Activated gamma-delta T cell treated with anti-CD3 and anti-CD28 coated beads, Interleukin-2, amount 50 U/mL, for 16 hours (primary cell): ENCODE results near the gene PAK5.
"Not testable (repeated sequence)": the region's sequence is repeated elsewhere in the genome, so short reads cannot be mapped to it uniquely, and the experiment has no call there.

Experiments used
- DNase-seq: peaks from one replicate; pipeline ENCODE4 v3.0.0-alpha.2; 2020; ENCODE audit warnings: low read depth

The PAK5 gene

DNA sequence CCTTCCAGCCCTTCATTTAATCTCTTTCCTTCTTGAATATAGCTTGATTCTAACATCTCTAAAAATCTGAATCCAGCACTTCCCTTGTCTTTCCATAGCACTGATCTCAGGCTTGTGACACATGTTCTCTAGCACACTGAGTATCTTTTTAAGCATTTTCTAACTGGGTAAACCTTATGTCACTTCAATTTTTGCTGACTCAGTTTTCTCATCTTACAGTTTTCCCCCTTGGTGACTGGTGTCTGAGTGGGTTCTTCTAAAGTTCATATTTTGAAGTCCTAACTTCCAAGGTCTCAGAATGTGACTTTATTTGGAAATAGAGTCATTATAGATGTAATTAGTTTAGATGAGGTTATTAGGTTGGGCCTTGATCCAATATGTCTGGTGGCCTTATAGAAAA, 153.9 kb downstream of the PAK5 start:
- no peak for DNase-seq

DNA sequence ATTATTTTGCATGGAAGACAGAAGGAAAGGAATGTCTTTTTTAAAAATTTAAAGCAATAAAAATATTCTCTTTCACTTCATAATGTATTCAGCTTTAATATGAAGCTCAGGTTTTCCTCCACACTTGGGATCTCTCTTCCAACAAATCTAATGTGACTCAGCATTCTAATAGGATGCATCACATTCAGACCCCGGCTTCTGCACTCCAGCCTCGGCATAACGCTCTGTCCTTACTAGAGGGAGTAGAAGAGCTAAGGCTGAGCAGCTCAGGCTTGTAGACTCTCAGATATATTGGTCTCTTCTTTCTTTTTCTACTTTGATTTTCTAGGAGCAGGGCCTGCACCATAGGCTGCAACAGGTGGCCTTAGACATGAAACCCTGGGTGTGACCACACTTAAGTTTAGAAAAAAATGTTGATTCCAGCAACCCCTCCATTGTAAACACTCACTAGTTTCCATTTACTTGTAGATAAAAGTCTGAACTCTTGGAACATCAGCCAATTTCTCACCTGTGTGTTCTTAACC, 161.7 kb downstream of the PAK5 start:
- DNase-seq, result no peak

DNA sequence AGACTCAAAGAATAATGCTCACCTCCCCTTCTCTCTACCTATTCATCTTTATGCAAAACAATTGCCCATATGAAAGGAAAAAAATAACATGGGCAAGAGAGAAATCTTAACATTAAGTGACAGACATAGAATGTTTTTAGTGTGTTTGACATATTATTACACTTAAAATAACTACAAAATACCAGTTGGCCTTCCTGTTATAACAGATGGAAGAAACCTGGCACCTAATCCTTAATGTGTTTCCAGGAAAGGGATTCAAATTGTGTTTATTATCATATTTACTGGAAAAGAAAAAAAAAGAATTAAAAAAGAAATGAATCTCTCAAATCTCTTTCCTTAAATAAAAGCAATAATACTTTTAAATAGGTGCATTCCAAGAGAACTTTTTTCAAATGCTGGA, 165.9 kb downstream of the PAK5 start:
- DNase-seq, result no peak

DNA sequence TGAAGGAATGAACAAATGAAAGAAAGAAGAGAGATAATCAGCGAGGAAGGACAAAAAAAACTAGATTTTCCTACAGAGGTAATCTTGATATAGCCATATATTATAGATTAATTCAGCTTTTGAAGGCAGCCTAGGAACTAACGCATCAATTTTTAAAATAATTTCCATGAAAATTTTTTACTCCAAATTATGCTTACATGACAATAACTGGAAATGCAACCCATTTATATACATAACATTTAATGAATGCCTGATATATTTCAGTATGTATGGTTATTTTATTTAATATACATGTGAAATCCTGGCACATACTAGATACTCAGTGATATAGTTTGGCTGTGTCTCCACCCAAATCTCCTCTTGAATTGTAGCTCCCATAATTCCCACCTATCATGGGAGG, 166.8 kb downstream of the PAK5 start:
- no peak for DNase-seq

DNA sequence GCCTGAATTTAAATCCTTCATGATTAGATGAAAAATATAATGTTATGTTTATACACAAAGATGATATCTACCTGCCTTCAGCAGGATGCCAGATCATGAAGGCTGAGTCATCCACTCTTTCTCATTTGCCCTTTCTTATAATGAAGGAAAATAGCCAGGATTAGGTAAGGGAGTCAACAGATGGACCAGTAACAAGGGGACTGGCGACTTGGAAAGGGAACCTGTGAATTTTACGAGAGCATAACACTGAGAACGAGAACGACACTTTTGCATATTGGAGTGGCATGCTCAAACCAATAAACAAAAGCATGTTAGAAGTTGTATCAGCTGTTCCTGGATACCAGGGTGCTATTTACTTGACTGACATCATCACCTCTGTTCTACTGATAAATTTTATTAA, 170.5 kb downstream of the PAK5 start:
- no peak for DNase-seq

DNA sequence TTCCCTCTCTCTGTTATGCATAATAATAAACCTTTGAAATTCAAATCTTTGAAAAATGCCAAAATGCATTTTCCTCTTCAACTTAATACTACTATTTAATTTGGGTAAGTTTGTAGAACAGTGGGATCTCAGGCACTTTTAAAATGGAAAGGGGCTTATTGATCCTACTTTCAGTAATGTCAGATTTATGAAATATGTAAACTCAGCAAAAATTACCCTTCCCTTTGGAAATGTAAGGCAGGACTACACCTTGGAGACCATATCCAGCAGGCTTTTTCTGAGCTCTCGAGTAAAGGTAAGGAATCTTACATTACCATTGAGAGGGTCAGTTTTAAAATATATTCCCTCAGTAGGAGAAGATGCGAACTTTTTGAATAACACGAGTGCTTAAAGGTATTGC, 175.5 kb downstream of the PAK5 start:
- DNase-seq, result no peak

DNA sequence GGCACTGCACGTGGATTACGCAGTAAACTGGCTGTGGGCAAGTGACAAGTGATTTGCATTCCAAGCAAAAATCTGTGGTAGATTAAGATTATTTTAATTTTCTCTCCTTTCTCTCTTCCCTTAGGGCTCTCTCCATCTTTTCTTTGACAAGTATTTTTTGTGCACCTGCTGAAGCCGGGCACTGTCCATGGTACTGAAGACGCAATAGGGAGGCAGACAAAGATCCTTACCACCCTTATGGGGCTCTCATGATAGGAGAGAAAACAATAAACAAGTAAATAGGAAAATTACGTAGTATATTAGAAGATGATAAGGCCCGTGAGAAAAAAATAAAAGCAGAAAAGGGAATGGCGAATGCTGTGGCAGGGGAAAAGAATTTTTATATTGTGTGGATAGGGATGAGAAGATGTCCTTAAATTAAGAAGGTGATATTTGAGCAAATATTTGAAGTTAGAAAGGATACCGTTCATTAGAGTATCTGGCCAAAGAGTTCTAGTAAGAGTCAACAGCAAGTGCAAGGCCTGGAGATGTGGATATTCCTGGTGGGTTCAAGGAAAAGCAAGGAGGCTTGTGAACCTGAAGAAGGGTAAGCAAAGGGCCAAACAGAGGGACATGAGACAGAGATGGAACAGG, 178.5 kb downstream of the PAK5 start:
- no peak for DNase-seq

DNA sequence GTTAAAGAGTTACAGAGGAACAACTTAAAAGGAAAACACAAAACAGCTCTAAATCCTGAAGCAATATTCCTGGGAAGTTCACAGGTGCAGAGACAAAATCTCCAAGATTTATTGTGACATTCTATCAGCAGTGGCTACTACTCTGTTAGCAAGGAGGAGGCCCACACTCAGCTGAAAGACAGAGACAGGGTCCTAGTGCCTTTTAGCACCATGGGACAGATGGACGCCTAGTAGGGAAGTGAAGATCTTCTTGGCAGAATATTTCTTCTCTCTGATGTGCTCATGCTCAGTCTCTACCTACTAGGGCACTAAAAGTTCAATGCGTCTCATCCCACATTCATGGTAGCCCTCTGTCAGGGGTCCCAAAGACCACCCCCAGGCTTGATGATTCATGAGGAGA, 191.1 kb downstream of the PAK5 start:
- no peak for DNase-seq

DNA sequence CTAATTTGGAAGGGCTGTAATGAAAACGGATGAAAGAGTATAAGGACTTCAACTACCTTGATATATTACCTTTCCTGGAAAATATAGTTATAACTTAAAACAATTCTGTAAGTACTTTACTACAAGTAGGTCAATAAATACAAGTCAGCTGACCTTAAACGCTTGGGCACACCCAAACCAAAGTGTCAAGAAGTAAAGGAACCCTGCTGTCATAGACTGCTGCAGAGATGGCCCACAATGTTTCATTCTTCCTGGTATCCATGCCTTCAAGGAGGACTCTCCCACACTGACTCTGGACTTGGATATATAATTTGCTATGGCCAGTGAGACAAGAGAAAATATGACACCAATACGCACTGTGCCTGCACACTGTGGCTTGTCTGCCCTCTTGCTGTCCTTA, 192.5 kb downstream of the PAK5 start:
- no peak for DNase-seq

DNA sequence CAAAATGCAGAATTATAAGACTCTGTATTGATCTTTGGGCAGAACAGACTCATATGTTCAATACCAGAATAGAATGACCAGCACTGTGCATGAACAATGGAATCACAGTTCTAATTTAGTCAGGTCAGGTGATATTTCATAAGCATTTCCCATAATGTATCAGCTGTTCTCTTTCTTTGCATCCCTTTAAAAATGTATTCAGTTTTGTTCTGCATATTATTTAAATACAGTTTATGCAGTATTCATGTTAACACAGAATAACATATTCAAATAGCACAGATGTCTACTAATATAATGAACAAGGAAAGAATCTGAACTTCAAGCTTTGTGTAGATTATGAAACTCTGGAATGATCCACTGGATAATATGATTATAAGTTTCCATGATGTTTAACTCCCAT, 196.0 kb downstream of the PAK5 start:
- DNase-seq, result no peak

DNA sequence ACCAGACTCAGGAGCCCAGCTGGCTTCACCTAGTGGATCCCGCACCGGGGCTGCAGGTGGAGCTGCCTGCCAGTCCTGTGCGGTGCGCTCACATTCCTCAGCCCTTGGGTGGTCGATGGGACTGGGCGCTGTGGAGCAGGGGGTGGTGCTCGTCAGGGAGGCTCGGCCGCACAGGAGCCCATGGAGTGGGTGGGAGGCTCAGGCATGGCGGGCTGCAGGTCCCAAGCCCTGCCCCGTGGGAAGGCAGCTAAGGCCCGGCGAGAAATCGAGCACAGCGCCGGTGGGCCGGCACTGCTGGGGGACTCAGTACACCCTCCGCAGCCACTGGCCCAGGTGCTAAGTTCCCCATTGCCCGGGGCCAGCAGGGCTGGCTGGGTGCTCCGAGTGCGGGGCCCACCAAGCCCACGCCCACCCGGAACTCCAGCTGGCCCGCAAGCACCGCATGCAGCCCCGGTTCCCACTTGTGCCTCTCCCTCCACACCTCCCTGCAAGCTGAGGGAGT, 197.3 kb downstream of the PAK5 start:
- not testable (repeated sequence) for DNase-seq

DNA sequence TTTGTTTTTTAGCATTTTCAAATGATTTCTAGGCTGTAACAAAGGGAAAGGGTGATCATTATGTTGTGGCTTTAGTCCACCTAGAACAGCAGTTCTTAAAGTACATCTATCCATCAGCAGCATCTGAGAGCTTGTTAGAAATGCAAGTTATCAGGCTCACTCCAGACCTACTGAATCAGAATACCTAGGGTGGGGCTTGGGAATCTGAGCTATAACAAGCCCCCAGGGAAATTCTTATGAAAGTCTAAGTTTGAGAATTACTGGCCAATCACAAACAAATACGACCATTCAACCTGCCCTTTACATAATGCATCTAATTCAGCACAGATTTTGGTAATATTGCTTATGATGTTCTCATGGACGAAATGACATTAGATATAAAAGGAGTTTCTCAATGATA, 201.0 kb downstream of the PAK5 start:
- no peak for DNase-seq

DNA sequence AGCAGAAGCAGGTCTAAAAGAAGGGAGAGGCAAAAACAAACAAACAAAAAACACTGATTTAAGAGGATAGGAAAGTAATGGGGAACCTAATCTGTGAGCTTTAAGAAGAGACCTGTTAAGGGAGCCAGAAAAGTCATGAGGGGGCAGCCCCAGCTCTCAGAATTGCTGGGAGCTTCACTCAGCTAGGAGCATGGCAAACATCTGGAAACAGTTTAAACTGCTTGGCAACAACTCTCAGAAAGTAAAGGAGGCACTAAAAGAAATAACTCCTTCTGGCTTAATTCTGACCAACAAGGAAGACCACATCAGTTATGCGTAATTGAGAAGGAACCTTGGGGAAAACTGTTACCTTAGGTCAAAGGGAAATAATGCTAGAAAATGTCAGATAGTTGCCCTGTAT, 203.1 kb downstream of the PAK5 start:
- DNase-seq, result no peak

DNA sequence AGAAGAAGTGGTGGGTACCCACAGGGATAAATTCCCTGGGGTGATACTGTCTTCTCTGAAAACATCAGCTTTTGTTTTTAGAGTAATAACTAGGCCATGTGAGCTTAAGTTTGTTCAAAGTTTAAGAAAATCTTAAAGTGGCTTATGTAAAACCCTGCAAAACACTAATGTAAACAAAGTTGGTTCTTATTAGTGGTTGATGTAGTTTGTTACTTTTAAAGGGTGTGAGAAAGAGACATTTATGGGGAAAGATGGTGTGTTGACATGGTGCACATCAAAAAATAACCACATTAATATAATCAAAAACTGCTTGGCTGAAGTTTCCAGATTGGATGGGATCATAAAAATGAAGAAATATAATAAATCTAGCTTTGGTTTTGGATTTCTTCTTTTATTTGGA, 204.5 kb downstream of the PAK5 start:
- no peak for DNase-seq

DNA sequence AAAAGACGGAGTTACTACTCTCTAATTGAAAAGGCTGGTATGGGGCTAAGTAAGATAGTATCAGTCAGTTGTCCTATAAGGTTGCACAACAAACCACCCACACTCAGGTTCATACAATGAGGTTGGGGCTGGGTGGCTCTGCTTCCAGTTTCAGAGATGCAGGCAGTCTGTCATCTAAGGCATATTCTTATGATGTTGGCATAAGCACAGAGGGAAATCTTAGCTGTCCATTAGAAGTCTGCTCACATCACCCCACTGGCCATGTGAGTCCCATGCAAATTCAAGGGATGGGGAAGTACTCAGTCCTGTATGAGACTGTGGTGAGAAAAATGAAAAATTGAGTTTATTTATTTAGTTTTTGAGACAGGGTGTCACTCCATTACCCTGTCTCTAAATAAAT, 205.9 kb downstream of the PAK5 start:
- DNase-seq, result no peak

DNA sequence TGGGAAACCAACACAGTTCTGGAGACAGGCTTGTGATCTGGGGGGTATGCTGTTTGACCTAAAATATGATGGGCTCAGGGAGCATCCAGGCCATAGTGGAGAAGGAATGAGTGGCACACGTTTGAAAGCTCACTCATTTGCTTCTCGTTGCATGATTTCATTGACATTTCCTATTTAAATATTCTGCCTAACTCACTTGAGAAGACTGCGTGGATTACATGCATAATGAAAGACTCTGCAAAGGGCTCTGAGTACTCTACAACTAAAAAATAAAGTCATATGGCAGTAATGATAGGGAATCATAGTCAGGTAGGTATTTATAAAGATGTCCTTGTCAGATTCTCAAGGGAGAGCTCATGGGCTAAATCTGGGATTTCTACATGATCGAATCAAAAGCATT, 206.6 kb downstream of the PAK5 start:
- DNase-seq, result no peak

DNA sequence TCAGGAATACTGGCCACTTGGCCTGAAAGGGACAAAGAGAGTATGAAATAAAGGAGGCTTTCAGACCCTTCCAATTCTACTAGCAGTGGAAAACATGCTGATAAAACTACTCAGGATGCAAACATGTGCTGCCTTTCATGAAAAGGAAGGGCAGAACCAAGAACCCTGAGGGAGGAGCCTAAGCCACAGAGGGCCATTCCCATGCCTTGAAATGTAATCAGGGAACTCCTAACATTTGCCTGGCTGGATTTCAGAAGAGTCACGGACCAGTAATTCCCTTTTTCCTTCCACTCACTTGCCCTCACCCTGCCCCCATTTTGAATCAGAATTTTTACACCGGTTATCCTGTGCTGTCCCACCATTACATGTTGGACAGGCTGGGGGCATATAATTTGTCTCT, 208.3 kb downstream of the PAK5 start:
- DNase-seq, result no peak

DNA sequence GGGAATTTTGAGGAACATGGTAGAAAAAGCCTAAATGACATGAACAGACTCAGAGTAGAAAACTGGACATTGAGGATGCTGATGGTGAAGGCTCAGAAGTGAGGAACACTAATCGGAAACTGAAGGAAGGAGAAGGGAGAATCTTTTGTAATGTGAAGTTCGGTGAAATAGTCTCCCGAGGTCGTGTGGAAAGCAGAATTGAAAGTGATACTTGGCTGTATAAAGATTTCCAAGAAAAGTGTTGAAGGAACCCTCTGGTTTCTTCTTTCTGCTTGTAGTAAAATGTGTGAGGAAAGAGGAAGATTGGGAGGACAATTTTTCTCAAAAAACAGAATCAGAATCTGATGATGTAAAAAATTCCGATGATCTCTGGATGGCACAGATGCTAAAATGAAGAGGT, 209.0 kb downstream of the PAK5 start:
- DNase-seq, result no peak

DNA sequence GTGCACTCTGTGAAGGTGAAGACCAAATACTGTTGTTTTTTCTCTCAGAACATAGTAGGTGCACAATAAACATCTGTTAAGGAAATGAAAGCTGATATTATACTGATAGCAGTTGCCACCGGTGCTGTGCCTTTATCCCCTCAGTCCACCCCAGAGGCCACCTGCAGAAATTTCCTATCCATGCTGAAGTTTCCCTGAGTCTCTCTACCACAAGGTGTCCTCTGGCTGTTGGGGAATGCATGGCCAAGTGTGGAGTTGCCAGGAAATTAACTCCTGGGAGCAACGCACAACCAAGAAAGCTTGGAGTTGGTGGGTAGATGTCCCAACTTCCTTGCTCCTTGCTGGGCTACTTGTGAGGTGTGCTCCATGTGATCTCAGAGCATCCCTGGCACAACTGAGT, 210.3 kb downstream of the PAK5 start:
- DNase-seq, result no peak

DNA sequence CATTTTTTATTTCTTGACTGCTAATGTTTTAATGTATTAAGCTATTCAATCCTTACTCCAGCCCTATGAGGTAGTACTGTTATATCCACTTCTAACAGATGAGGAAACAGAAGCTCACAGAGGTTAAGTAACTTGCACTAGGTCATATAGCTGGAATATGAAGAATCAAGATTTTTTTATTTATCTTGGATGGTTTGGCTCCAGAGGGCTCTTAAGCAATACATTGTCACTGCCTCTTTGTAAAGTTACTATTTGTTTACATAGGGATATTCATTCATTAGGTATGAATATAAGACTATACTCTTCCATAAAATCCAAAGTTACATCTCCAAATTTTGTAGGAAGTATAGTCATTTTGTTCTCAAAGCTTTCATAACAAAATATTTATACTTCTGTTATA, 210.7 kb downstream of the PAK5 start:
- DNase-seq, result no peak

DNA sequence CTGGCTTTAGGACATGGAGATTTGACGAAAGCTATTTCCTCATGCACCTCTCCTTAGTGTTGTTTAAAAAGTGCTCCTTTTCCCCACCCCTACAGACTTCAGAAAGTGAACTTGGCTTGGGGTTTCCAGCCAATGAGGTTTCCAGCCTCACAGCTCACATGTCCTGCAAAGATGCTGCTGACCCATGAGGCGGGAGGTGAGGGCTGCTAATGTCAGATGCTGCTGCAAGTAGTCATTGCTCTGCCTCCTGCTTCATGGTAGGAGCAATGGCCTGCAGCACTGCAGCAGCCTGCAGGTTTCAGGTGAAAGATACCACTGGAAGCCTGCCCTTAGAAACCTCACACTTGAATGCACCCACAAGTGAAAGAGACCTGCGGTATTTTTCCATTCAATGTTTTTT, 211.7 kb downstream of the PAK5 start:
- no peak for DNase-seq

DNA sequence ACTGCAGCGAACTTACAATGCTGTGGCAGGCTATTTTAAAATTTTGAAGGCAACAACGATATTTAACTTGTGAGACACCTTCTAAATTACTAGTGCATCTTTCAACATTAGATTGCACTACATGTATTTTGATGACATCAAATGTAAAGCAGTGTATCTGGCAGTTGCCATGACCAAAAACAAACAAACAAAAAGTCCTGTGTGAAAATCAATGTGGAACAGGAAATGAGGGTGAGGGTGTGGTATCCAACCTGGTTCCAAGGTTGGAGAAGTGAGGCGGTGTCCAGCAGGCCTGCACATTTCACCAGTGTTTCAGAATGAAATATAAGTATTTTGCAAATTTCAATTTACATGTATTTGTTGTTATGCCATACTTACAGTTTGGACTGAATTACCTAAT, 212.5 kb downstream of the PAK5 start:
- DNase-seq, result no peak

DNA sequence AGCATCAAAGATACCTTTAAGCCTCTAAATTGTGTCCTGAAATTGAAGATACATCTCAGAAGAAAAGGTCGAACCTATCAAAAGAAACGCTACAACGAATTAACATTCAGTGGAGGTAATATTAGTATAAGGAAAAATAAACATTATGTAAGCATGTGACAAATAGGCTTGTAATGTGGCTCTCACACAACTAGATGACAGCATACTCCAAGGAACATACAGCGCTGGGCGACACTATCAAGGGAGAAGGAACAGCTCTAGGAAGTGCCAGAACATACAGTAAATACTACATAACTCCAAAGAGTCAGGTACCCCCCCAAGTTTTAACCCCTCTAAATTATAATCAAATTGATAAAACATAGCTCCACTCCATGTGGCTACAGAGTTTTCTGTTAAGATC, 220.9 kb downstream of the PAK5 start:
- no peak for DNase-seq

DNA sequence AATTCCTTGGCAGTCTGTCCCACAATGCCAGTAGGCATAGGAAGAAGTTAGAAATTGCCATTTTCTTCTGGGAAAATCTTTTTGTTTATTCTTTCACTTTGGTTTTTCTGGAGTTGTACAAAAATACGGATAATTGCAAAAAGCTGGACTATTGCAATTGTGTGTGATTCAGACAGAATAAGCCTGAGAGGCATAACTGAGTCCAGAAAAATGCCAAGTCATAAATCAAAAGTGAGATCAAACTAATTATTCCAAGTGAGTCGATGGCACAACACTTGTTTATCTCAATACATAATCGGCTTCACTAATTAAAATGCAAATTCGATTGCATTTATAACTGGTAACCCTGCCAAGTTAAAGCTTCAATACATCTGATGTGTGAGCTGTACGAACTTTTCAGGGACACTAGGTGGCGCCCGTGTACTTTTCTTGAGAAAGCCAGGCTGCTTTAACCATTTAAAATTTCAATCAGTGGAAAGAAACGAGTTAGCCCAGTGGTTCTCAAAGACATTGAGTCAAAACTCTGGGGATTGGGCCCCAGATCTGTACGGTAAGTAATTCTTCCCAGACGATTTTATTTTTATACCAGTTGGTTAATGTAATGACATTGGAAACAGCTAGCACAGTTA, 221.9 kb downstream of the PAK5 start:
- DNase-seq, result peak; percentile 5
